Activated naive CD8-positive, alpha-beta T cell treated with anti-CD3 and anti-CD28 coated beads, Interleukin-2, amount 50 U/mL, for 16 hours (primary cell): ENCODE results near the gene SRSF4.
"Not testable (repeated sequence)": the region's sequence is repeated elsewhere in the genome, so short reads cannot be mapped to it uniquely, and the experiment has no call there.

ENCODE experiments used
- DNase-seq: peaks from one replicate; pipeline ENCODE4 v3.0.0-alpha.2; 2020; ENCODE audit warnings: low read depth, low spot score

SRSF4 gene

DNA sequence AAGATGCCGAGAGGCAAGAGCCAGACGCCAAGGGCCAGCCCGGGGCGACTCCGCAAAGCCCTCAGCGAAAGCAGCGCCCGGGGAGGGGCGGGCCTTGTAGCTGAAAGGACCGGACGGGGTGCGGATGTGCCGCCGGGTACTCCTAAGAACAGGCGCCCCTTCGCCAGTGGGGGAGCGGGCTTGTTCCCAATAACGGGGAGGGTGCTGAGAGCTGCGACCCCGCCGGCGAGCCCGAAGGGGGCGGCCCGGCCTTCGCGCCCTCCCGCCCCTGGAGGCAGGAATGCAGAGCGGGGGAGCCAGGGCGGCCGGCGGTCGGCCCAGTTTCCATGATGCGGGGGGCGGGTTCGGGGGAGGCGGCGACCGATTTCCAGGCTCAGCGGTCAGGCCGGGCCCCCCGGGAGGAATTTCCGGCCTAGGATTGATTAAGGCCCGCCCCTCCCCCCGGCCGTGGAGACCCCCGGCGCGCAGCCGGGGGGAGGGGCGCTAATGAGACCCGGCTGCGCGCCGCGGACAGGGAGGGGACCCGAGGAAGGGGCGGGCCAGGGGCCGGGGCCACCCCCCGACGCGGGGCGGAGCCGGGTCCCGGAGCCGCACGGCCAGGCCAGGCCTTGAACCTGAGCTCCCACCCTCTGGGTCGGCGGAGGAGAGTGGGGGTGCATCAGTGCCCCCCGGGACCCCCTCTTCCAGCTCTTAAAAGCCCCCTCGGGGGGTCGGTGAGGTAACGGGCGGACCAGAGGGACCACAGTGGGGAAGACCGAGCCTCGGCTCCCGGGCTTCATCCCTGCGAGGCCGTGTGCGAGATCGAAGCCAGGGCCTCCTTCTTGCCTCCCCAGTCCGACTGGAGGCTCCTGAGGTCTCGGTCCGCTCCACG lies 57.1 kb downstream of the SRSF4 start:
- DNase-seq = no peak

DNA sequence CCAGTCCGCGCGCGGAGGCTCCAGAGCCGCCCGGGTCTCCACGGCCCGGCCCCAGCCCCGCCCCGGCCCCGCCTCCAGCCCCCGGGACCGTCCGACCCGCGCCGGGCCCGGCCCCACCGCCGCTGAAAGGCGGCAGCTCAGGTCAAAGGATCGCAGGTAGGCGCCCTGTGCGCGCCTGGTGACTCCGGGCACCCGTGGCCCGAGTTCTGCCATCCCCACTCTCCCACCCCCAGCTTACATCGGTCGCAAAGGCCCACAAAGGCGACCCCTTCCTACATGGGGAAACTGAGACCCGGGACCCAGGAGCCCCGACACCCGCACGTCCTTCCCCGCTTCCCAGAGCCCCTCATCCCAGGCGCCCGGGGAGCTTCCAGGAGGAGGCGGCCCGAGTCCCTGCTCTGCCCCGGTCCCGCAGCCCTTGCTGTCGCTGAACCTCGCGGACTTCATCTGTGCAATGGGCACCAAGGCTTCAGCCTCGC lies 57.8 kb downstream of the SRSF4 start, which contains the start of gene TMEM200B:
TMEM200B (minus strand) TSS at position 17 of the 479 bp plus-strand sequence. CDS start 2,075 bp downstream, outside the sequence.
- no peak for DNase-seq

DNA sequence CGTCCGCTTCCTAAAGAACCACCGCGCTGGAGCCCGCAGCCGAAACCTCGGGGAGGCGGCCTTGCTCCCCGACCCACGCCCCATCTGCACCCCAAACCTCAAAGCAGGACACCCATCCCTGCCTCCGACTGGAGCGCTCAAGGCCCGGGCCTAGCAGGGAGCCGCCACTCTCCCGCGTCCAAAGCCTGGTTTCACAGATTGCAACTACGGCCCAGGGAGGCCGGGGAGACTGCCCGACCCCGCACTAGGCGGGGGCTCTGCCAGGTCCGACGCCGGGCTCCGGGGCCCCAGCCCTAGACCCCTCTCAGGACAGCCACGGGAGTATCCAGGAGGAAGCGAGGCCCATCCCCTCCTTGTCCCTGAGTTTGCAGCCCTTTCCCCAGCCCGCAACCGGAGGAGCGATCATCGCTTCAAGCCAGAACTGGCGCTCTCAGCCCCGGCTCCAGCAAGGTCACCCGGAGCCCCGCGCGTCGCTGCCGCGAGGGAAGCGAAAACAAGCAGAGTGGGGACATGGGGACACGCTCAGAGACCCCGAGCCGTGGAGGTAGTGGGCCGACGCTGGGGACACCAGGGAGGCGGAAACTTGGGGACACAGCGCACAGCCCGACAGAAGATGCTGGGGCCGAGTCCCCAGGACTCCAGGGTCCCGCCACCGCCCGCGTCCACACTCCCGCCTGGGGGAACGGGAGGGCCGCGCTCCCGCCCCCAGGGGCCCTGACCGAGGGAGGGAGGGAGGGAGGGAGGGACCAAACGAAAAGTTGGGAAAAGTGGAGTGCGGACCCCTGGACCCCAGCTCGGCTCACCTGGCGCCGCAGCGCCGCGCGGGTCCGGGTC lies 58.4 kb downstream of the SRSF4 start:
- DNase-seq = no peak

DNA sequence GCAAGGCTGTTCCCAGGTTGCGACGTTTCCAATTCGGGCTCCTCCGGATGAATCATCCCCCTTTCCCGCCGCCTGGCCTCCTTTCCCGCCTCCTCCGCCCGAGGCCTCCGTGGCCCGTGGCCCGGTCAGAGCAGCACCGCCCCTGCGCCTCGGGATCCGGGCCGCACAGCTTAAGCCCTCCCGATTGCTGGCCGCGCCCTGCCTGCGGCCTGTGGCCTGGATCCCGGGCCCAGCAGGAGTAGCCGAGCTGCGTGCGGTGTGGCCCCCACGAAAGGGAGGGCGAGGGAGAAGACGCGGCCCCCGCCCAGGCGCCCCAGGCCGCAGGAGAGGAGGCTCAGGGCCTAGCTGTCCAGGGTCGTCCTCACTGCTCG lies 59.0 kb downstream of the SRSF4 start:
- DNase-seq = no peak

DNA sequence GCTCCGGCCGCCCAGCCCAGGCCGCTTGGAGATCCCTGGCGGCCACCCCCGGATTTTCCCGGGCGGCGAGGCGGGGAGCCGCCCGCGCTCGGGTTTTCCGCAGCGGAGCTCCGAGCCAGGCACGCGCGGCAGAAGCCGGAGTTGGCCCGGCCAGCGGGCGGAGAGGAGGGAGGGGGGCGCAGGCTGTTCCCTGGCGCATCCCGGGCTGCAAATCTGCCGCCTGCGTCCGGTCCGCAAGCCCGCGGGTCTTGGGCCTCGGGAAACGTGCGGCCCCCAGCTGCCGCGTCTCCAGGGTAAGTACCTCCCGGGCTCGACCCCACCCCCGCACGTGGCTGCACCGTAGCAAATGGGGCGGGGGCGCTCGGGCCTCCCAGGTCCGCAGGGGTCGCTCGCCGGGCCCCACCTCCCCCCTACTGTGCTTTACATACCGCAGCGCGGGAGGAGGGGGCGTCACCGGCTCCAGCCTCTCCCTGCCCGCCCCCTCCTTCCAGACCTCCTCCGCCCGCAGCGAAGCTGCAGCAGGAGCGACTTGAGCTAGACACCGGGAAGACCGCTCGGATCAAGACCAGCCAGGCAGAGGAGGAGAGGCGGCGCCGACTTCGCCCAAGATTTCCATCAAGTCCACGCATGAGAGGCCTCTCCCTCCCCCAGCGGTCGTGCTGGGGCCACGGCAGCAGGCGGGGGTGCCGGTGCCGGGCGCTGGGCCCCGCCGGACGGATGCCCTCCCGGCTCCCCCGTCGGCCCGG lies 59.6 kb downstream of the SRSF4 start:
- DNase-seq = no peak

DNA sequence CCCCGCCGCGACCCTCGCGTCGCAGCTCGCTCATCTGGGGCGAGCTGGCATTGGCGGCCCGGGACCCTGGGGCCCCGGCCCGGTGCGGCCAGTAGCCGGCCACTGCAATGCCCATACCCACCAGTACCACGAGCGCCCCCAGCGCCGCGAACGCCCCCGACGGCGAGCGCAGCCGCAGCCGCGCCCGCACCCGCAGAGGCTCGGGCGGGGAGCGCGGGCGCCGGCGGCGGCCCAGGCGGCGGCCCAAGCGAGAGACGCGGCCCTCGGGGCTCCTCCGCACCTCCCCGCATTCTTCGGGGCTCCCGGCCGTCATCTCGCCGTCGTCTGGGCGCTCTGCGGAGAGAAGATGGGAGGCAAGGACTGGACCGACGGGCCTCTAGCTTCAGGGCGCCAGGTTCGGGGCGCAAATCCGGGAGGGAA lies 60.2 kb downstream of the SRSF4 start:
- no peak for DNase-seq

DNA sequence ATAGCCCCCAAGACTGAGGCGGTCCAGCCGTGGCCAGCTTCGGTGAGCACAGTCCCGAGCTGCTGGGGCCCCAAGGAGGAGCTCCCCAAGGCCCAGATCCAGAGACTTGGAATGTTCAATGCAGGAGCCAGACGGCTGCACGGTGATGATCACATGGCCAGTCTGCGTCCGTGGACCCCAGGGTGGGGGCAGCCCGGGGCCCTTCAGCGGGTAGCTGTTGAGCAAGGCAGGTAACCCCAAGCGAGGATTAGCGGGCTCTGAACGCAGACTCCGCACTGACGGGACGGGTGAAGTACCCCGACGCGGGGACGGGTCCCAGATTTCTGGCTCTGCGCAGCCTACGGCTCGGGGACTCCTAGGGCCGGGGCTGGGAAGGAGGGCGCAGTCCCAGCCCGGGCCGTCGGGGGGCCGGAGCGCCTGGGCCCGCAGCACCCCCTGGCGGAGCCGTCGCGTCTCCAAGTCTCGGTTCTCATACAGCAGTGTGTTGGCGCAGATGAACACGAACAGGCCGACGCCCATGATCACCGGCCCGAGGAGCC lies 60.7 kb downstream of the SRSF4 start:
- no peak for DNase-seq

DNA sequence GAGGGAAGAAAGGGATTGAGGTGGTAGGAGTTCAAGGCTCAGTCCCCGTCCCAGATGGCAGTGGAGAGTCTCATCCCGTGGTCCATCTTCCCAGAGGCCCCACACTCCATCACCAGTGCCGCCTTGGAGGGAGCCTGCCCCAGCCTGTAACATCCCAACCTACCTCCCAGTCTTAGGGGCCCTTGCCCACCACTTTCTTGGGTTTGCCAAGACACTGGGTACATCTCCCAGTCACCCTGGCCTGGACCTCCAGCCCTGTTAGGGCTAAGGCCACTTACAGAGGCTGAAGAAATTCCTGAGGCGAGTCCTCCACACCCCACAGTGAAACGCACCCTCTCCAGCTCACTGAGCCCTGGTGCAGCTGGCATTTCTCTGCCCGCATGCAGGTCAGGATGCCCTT lies 61.3 kb downstream of the SRSF4 start:
- no peak for DNase-seq

DNA sequence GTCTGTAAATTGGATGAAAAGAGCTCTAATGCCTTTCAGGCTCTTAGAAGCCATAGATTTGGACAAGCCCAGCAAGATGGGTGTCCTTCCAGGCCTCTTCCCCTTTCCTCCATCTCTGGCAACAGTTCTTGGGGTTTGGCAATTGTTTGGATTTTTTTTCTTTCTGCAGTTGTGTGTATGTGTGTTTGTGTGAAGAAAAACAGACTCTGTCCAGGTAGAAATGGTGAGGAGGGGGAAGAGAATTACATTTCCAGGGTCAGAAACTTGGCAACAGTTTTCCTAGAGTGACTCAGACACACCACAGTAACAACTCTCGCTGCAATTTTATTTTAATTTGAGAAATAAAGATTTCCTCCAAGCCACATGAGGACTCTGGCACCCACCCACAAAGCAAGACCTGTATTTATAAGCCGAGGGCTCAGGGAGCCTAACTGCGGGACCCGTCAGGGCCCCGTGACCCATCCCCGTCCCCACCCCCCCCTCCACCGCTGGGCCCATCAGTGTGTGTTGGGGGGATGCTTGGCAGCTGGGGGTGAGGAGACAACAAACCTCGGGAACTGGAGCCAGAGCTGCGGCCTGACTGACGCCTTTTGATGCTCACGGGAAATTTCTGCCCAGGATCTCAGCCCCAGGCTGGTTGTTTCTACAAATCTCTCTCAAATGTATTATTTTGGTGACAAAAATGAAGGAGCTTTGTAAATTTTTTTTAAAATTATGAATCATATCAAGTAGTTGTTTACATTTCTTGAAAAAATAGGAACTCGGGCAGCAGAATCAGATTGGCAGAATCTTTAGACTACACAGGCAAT lies 62.4 kb downstream of the SRSF4 start:
- DNase-seq = no peak

DNA sequence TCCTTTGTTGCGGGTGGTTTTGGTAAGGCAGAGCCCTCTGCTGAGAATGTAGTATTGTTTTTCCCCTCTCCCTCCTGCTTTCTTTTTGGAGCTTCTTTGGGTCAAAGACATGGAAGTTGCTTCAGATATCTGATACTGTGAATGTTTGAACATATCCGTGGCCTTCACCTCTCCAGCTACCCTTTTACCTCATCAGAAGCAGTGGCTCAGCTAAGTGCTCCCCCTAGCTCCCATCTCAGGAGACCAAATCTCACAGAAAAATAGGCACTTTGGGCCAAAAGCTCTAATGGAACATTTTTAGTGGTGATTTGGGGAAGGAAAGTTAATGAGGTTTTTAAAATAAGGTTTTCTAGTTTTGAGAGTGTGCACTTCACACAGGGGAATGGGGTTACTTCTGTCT lies 64.3 kb downstream of the SRSF4 start:
- DNase-seq = no peak

DNA sequence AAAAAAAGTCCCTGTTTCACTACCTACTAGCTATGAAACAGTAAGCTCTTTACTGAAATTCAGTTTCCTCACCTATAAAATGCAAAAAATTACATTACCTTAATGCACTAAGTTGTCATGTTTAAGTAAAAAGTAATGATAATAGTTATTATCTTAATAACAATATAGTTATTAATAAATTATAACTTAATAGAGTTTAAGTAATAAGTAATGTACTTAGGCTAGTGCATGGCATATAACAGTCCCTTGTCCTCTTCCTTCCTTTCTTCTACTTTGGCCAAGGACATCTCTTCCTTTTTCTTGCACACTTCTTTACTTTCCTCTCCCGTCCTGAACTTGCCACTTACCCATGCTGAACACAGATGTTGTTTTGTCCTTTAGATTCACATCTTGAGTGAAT lies 67.0 kb downstream of the SRSF4 start:
- no peak for DNase-seq

DNA sequence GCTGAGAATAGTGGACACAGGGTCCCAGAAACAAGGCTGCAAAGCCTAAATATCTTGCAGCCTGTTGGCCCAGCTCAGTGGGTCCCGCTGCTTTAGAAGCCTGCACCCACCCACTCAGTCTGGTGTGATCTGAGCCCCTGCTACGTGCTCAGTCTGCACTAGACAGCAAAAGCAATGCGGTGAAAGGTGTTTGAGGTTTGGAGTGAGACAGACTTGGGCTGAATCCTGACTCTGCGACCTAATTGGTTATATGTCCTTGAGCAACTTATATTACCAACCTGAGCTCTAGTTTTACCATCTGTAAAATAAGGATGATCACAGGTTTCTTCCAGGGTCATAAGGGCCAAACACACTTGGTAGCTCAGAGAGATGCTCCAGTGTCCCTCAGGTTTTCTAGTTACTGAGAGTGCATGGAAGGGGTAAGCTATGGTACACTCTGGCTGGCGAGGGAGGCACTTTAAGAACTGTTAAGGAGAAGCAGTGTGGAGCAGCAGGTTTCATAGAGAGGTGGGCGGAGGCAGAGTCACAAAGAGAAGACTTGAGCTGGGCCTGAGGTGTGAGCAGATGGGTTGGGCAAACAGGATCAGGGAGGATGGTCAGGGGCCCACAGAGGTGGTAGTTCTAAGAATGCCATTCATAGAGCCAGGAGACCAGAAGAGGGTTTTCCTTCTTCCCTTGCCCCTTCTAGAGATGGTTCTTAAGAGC lies 68.1 kb downstream of the SRSF4 start:
- DNase-seq = no peak

DNA sequence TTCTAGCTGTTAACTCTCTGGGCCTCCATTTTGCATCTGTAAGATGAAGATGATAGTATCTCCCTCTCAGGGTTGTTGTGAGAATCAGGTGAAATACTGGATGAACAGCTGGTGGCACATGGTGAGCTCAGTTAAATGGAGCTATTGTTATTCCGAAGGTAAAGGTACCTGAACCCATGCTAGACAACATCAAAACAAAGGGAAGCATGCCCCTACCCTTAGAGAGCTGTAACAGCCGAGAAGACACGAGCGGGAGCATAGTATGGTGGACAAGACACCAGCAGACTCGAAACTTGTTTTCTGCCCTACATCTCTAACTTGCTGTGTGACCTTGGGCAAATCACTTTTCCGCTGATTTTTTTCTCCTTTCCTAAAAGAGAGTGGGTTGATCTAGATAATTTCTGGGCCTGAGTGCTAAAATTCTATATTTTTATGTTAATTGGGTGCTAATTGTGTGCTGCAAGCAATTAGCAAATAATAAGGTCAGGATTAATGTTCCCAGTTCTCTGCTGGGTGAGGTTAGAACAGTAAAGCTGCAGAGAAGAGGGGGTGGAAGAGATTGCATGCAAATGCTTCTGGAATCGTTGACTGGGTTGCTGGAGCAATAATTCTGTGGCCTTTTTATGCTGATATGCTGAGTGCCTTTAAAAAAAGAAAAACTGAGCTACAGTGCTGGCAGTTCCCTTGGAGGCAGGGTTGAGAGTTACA lies 68.8 kb downstream of the SRSF4 start:
- DNase-seq = no peak

DNA sequence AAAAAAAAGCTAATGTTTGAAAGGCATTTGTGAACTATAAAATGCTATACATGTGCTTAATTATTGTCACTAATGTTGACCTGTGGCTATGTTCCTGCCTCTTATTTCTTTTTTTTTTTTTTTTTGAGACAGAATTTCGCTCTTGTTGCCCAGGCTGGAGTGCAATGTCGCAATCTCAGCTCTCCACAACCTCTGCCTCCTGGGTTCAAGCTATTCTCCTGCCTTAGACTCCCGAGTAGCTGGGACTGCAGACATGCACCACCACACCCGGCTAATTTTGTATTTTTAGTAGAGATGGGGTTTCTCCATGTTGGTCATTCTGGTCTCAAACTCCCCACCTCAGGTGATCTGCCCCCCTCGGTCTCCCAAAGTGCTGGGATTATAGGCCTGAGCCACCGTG lies 73.7 kb downstream of the SRSF4 start:
- DNase-seq = not testable (repeated sequence)

DNA sequence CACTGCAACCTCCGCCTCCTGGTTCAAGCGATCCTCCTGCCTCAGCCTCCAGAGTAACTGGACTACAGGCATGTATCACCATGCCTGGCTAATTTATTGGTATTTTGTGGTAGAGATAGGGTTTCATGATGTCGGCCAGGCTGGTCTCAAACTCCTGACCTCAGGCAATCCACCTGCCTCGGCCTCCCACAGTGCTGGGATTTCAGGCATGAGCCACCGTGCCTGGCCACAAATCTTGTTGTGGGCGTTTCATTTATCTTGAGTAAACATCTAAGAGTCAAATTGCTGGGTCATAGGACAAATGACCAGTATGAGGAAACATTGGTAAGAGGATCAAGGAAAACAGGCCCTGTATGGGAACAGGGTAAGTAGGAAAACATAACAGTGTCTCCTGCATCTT lies 75.9 kb downstream of the SRSF4 start:
- DNase-seq = no peak

DNA sequence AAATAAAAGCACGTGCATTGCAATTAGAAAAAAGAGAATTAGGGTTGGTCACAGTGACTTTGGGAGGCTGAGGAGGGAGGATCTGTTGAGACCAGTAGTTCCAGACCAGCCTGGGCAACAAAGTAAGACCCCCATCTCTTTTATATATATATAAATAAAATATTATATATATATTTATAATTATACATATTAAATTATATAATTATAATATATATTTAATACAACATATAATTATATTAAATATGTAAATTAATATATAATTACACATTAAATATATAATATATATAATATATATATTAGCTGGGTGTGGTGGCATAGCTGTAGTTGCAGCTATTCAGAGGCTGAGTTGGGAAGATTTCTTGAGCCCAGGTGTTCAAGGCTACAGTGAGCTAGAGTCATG lies 81.2 kb downstream of the SRSF4 start:
- no peak for DNase-seq

DNA sequence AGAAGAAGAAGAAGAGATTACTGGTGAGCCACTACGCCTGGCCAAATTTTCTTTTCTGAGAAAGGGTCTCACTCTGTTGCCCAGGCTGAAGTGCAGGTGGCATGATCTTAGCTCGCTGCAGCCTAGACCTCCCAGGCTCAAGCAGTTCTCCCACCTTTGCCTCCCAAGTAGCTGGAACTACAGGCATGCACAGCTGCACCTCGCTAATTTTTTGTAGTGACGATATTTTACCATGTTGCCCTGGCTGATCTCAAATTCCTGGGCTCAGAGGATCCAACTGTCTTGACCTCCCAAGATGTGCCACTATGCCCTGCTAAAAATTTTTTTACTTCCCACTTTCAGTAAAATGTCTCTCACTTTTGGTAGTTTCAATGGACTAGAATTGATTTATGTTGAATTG lies 82.4 kb downstream of the SRSF4 start:
- DNase-seq = no peak
